Mononuclear cell (primary cell): ENCODE results near the gene NAP1L4. TPM values are rescaled to one million over a fixed set of nuclear protein-coding genes. Genes with fewer than 3 reads are reported as not detected.

Experiments
- H3K27me3 ChIP-seq: 2 replicates; pipeline ENCODE4 v1.6.0; 2011; ENCODE audit warnings: low read length, control low read depth; ENCODE audit not compliant: insufficient read depth
- H3K4me1 ChIP-seq: 2 replicates; pipeline ENCODE4 v1.5.1; 2011; ENCODE audit warnings: mild to moderate bottlenecking, low read length, control low read depth; ENCODE audit not compliant: insufficient read depth
- H3K4me3 ChIP-seq: 2 replicates; pipeline ENCODE4 v1.5.1; 2011; ENCODE audit warnings: mild to moderate bottlenecking, low read length, moderate library complexity
- H3K9me3 ChIP-seq: 2 replicates; pipeline ENCODE4 v1.5.1; 2011; ENCODE audit warnings: low read depth, mild to moderate bottlenecking, control low read depth, low read length
- total RNA-seq: library from RNA; depleted of rRNA; stranded (reverse); fragments of >200 nt; gene quantifications from one replicate; pipeline ENCODE4 v1.2.3, GENCODE V29; 2012

NAP1L4 gene
- total RNA-seq, 1 donor = 272 TPM

DNA sequence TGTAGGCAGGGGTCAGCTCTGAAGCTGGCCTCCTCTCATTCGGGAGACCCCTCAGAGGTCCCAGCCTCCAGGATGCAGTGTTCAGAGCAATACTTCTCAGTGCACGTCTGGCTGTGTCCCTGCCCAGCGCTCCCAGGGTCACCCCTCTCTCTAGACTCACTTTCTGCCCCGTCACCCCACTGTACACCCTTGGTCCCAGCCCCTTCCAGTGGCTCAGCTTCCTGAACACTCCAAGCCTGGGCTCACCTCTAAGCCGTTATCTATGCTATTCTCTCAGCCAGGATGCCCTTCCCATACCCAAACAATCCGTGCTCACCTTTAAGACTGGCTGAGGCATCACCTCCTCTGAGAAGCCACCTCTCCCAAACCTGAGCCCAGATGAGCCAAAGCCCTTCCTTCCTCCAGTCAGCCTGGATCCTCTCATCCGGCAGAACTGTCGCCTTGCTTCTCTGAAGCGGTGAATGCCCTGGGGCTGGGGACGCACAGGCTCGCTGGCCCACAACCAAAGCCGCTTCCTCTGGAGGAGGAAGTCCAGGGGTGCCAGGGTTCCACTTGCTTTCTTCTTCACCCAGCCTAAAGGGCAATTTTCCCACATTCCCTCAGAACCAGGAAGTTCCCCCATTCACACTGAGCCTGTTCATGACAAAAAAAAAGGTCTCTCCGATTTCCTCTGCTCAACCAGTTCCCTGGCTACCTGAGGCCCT lies 92.9 kb downstream of the NAP1L4 start:
- Histone ChIP-seq H3K4me3 (no peak overlapping the region), H3K4me1 (peaks cover 55% of the 10 kb centered on the region), H3K27me3 (no peaks in the 10 kb centered on the region), H3K9me3 (no peaks in the 10 kb centered on the region)

DNA sequence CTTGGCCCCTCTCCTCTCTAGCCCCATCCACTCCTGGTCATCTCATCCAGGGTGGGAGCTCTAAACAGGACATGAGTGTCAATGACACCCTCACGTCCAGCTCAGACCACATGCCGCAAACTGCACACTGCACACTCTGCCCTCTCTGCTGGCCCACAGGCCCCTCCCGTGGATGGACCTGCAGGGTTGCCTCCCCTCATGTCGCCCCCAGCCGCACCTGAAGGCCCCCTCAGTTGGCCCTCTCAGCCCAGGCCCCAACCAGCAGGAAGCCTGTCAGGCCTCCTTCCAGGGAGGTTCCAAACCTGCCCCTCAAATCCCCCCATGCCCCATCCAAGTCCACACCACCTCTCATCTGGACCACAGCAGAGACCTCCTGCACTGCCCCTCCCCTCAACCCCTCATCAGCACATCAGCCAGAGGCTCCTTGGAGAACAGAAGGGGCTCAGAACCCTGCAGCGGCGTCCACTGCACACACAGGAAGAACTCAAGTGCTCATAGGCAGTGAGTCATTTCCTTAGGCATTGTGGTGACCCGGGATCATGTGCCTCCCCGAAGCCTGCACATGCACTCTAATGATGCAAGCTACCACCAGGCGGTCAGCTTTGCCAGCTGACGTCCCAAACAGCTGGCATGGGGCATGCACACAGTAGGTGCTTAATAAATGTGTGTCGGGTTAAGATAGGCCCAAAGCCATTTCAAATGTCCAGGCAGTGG lies 93.6 kb downstream of the NAP1L4 start:
- Histone ChIP-seq H3K4me3 (no peak overlapping the region), H3K9me3 (no peaks in the 10 kb centered on the region), H3K4me1 (peaks cover 55% of the 10 kb centered on the region), H3K27me3 (no peaks in the 10 kb centered on the region)

- H3K9me3 ChIP-seq = no peaks in the 10 kb centered on the region
- H3K4me1 ChIP-seq = peaks cover 53% of the 10 kb centered on the region
- H3K27me3 ChIP-seq = no peaks in the 10 kb centered on the region
- no peak overlapping the region for H3K4me3 ChIP-seq
Observed at GRCh38 chr11:2897048-2897447, 95.1 kb downstream of the NAP1L4 start.

DNA sequence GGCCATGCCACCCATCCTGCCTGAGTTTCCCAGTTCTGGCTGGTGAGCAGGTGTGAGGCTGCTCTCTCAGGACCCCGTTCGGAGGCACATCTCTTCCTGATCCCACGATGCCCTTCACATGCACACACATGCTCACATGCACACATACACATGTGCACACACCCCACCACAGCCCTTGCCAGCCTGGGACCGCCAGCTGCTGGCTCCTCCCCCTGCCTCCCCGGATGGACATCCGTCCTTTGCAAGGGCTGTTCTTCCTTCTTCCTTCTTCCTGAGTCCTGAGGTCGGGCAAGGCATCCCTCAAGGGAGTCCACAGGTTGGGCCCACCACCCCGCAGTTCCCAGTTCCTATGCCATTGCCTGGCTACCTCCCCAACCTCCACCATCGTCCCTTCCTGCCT lies 96.1 kb downstream of the NAP1L4 start:
- Histone ChIP-seq H3K9me3 (no peaks in the 10 kb centered on the region), H3K4me1 (peaks cover 55% of the 10 kb centered on the region), H3K27me3 (no peaks in the 10 kb centered on the region), H3K4me3 (no peak overlapping the region)

Other genes starting within 250 kb of the NAP1L4 start
- 12.2 TPM for gene CDKN1C, start 106.6 kb downstream of the NAP1L4 start, total RNA-seq
- 1.7 TPM for gene PHLDA2, start 62.9 kb downstream of the NAP1L4 start, total RNA-seq
- 17.8 TPM for gene CARS1, start 65.1 kb upstream of the NAP1L4 start, total RNA-seq
- gene OSBPL5, start 173.0 kb upstream of the NAP1L4 start, total RNA-seq = 12.2 TPM
- gene MRGPRG, start 226.5 kb upstream of the NAP1L4 start, total RNA-seq = not detected
- not detected for gene MRGPRE, start 240.1 kb upstream of the NAP1L4 start, total RNA-seq